VCaP (cell line): Measurements from ENCODE around the gene SYTL2.

Source experiments
- H3K27ac ChIP-seq: fragments of 450-650 bp; 2 replicates; pipeline ENCODE4 v1.5.1; 2017
- CTCF ChIP-seq: fragments of 450-650 bp; conservative IDR thresholded peaks from 2 replicates; pipeline ENCODE4 v1.5.1; 2017; ENCODE audit warnings: mild to moderate bottlenecking, moderate library complexity

Gene SYTL2

GRCh38 chr11:85735876-85736460, 75.0 kb downstream of the SYTL2 start:
- TF ChIP-seq CTCF, result no peak
- peak overlapping the region; percentile 52 for H3K27ac ChIP-seq

GRCh38 chr11:85732965-85733364, 78.0 kb downstream of the SYTL2 start:
- no peak for TF ChIP-seq CTCF
- H3K27ac ChIP-seq, result no peak overlapping the region

GRCh38 chr11:85726381-85726780, 84.6 kb downstream of the SYTL2 start:
- no peak for TF ChIP-seq CTCF
- H3K27ac ChIP-seq, result no peak overlapping the region

- TF ChIP-seq CTCF, result no peak
- no peak overlapping the region for H3K27ac ChIP-seq
Measured at GRCh38 chr11:85725510-85726258, 85.3 kb downstream of the SYTL2 start.

GRCh38 chr11:85724748-85725465, 86.0 kb downstream of the SYTL2 start:
- no peak overlapping the region for H3K27ac ChIP-seq

GRCh38 chr11:85723088-85723487, 87.9 kb downstream of the SYTL2 start:
- no peak for TF ChIP-seq CTCF
- H3K27ac ChIP-seq, result no peak overlapping the region

More at GRCh38 chr11:85724748-85725465, 86.0 kb downstream of the SYTL2 start:
- no peak for TF ChIP-seq CTCF

- no peak overlapping the region for H3K27ac ChIP-seq
- no peak for TF ChIP-seq CTCF
Measured at GRCh38 chr11:85721191-85721590, 89.8 kb downstream of the SYTL2 start.
